Measurements from ENCODE around the gene ANKS1B. TPM values are rescaled to one million over a fixed set of nuclear protein-coding genes. Genes with fewer than 3 reads are reported as not detected.

The ANKS1B gene
- total RNA-seq, 2 experiments from 2014 or later: not detected

GRCh38 chr12:99110868-99111267, 873.9 kb downstream of the ANKS1B start:
- Mint-ChIP-seq H3K9me3 (no peaks in the 10 kb centered on the region), H3K4me1 (no peaks in the 10 kb centered on the region), H3K4me3 (no peak overlapping the region), H3K36me3 (no peaks in the 10 kb centered on the region), H3K27me3 (no peaks in the 10 kb centered on the region), H3K27ac (no peak overlapping the region)
- DNase-seq: no peak

GRCh38 chr12:99110212-99110611, 874.5 kb downstream of the ANKS1B start:
- Mint-ChIP-seq H3K36me3 (no peaks in the 10 kb centered on the region), H3K27me3 (no peaks in the 10 kb centered on the region), H3K9me3 (no peaks in the 10 kb centered on the region), H3K4me3 (no peak overlapping the region), H3K27ac (no peak overlapping the region), H3K4me1 (no peaks in the 10 kb centered on the region)
- no peak for DNase-seq

DNA sequence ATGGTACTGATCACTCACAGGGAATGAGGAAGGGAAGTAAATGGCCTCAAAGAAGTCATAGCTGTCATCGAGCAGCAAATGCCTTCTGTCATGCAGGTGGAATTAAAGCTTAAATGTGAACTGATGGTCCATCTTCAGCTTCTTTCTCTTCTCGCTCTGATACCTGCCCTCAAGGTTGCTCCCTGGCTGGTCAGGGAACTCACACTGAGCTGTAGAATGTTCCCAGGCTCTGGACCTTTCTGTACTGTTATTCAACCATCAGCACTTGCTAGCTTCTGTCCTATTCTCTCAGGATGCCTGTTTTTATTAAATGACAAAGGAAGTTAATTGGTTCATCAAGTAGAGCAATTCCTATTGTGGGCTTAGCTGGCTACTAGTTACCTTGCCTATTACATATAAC, 875.8 kb downstream of the ANKS1B start:
- Mint-ChIP-seq H3K4me1 (no peaks in the 10 kb centered on the region), H3K27me3 (no peaks in the 10 kb centered on the region), H3K36me3 (no peaks in the 10 kb centered on the region), H3K9me3 (no peaks in the 10 kb centered on the region), H3K27ac (no peak overlapping the region), H3K4me3 (no peak overlapping the region)
- DNase-seq: no peak

- Mint-ChIP-seq H3K27ac (no peak overlapping the region), H3K9me3 (no peaks in the 10 kb centered on the region), H3K4me3 (no peak overlapping the region), H3K36me3 (no peaks in the 10 kb centered on the region), H3K27me3 (no peaks in the 10 kb centered on the region), H3K4me1 (no peaks in the 10 kb centered on the region)
- no peak for DNase-seq
Observed at GRCh38 chr12:99099786-99100185, 885.0 kb downstream of the ANKS1B start.

DNA sequence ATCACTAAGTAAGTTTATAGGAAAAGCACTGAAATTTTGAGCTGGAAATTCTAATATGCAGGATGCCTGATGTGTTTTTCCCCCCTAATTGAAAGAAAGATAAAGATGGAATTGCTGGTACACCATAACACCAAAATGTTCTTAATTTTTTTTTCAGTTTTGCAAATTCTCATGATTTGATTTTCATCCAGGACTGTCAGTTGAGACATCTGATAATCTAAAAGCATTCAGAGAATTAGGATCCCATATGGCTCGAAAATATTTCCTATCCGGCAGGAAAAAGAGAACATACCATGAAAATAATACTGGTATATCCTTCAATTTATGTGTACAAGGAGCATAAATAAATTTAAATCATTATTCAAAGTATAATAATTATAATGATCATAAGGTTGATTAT, 887.6 kb downstream of the ANKS1B start:
- H3K36me3 Mint-ChIP-seq: no peaks in the 10 kb centered on the region
- no peaks in the 10 kb centered on the region for H3K9me3 Mint-ChIP-seq
- DNase-seq: no peak
- no peak overlapping the region for H3K4me3 Mint-ChIP-seq
- peaks cover 4% of the 10 kb centered on the region for H3K27me3 Mint-ChIP-seq
- no peaks in the 10 kb centered on the region for H3K4me1 Mint-ChIP-seq
- no peak overlapping the region for H3K27ac Mint-ChIP-seq

GRCh38 chr12:99093166-99093565, 891.6 kb downstream of the ANKS1B start:
- no peaks in the 10 kb centered on the region for H3K36me3 Mint-ChIP-seq
- H3K9me3 Mint-ChIP-seq: peaks cover 3% of the 10 kb centered on the region
- no peak overlapping the region for H3K27ac Mint-ChIP-seq
- H3K4me1 Mint-ChIP-seq: no peaks in the 10 kb centered on the region
- H3K27me3 Mint-ChIP-seq: peaks cover 6% of the 10 kb centered on the region
- DNase-seq: no peak
- no peak overlapping the region for H3K4me3 Mint-ChIP-seq

- Mint-ChIP-seq H3K27ac (no peak overlapping the region), H3K4me3 (no peak overlapping the region), H3K9me3 (peaks cover 3% of the 10 kb centered on the region), H3K4me1 (no peaks in the 10 kb centered on the region), H3K36me3 (no peaks in the 10 kb centered on the region), H3K27me3 (peaks cover 6% of the 10 kb centered on the region)
- DNase-seq: no peak
Observed at GRCh38 chr12:99092100-99092851, 892.5 kb downstream of the ANKS1B start.

- Mint-ChIP-seq H3K27ac (no peak overlapping the region), H3K4me1 (no peaks in the 10 kb centered on the region), H3K36me3 (no peaks in the 10 kb centered on the region), H3K4me3 (no peak overlapping the region), H3K27me3 (peaks cover 3% of the 10 kb centered on the region), H3K9me3 (peaks cover 3% of the 10 kb centered on the region)
- DNase-seq: no peak
Observed at GRCh38 chr12:99087278-99087677, 897.5 kb downstream of the ANKS1B start.

GRCh38 chr12:99079811-99080210, 904.9 kb downstream of the ANKS1B start:
- Mint-ChIP-seq H3K9me3 (no peaks in the 10 kb centered on the region), H3K27ac (no peak overlapping the region), H3K27me3 (no peaks in the 10 kb centered on the region), H3K4me3 (no peak overlapping the region), H3K4me1 (no peaks in the 10 kb centered on the region), H3K36me3 (no peaks in the 10 kb centered on the region)
- DNase-seq: no peak

DNA sequence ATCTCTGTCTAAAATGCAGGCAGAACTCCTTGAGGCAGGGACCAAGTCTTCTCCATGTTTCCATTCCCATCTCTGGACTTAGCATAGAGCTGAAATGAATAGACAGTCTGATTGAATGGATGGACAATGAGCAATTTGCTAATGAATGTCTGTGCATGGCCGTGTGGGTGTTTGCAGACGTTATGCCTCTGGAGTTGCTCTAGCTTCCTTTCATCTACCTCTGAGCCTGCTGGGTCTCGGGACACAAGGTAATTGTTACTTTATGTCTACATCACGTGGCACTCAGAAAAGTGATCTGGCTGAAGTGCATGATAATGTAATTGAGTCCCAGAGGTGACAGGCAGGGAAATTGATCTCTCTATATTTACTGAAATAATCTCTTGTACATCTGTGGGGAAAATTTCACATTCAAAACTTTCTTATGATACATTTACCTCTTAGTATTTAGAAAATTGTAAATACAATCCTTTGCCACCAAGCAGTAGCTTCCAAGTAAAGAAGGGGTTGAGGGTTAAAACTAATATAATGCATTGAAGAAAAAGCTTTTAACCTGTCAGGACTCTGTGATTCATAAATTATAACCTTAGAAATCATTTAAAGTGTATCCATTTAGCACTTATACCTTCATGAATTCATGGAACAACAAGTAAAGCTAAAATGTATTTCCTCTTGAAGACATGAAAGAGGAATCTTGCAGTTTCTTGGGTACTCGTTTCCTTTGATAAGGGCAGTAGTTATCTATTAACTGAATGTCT, 915.6 kb downstream of the ANKS1B start:
- Mint-ChIP-seq H3K36me3 (no peaks in the 10 kb centered on the region), H3K27me3 (peaks cover 4% of the 10 kb centered on the region), H3K9me3 (peaks cover 1% of the 10 kb centered on the region), H3K4me1 (no peaks in the 10 kb centered on the region), H3K27ac (no peak overlapping the region), H3K4me3 (no peak overlapping the region)
- no peak for DNase-seq

- H3K9me3 Mint-ChIP-seq: peaks cover 1% of the 10 kb centered on the region
- H3K4me3 Mint-ChIP-seq: no peak overlapping the region
- H3K27me3 Mint-ChIP-seq: no peaks in the 10 kb centered on the region
Observed at GRCh38 chr12:99067171-99067785, 917.5 kb downstream of the ANKS1B start.

GRCh38 chr12:99066726-99067125, 918.0 kb downstream of the ANKS1B start:
- Mint-ChIP-seq H3K27ac (no peak overlapping the region), H3K36me3 (no peaks in the 10 kb centered on the region), H3K4me1 (no peaks in the 10 kb centered on the region), H3K27me3 (no peaks in the 10 kb centered on the region), H3K9me3 (peaks cover 1% of the 10 kb centered on the region), H3K4me3 (no peak overlapping the region)
- DNase-seq: no peak

More at GRCh38 chr12:99067171-99067785, 917.5 kb downstream of the ANKS1B start:
- no peaks in the 10 kb centered on the region for H3K36me3 Mint-ChIP-seq
- H3K4me1 Mint-ChIP-seq: no peaks in the 10 kb centered on the region
- no peak overlapping the region for H3K27ac Mint-ChIP-seq
- no peak for DNase-seq

DNA sequence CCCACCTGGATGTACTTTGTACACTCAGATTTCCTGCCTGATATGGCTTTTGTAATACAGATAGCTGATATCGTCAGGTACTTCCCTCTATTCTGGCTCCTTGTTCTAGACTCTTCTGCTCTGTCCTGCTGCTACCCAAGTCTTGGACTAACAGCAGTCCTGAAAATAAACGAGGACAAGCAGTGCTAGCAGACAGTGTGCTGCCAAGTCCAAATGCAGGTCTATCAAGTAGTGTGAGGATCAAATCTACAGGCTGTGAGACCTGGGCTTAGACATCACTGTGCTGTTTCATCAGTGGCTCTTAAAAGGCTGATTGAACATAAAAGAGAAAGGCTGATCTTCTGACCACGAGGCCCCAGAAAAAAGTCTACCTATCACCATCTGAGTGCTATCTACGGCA, 921.6 kb downstream of the ANKS1B start:
- Mint-ChIP-seq H3K36me3 (no peaks in the 10 kb centered on the region), H3K4me1 (no peaks in the 10 kb centered on the region), H3K9me3 (peaks cover 1% of the 10 kb centered on the region), H3K4me3 (no peak overlapping the region), H3K27me3 (no peaks in the 10 kb centered on the region), H3K27ac (no peak overlapping the region)
- DNase-seq: no peak

- Mint-ChIP-seq H3K36me3 (no peaks in the 10 kb centered on the region), H3K27ac (no peak overlapping the region), H3K27me3 (no peaks in the 10 kb centered on the region), H3K4me1 (no peaks in the 10 kb centered on the region), H3K4me3 (no peak overlapping the region), H3K9me3 (no peaks in the 10 kb centered on the region)
- no peak for DNase-seq
Observed at GRCh38 chr12:99059824-99060511, 924.8 kb downstream of the ANKS1B start.

- no peak for DNase-seq
- Mint-ChIP-seq H3K27me3 (no peaks in the 10 kb centered on the region), H3K4me1 (no peaks in the 10 kb centered on the region), H3K27ac (no peak overlapping the region), H3K36me3 (no peaks in the 10 kb centered on the region), H3K9me3 (no peaks in the 10 kb centered on the region), H3K4me3 (no peak overlapping the region)
Observed at GRCh38 chr12:99057670-99058069, 927.1 kb downstream of the ANKS1B start.
